Trophoblast cell (in vitro differentiated cells and primary cell): ENCODE measurements around the gene SUMO2.
"Not testable (repeated sequence)": the region's sequence is repeated elsewhere in the genome, so short reads cannot be mapped to it uniquely, and the experiment has no call there.

Experiments used
- DNase-seq, 2 donors: peaks; one replicate each; pipeline ENCODE4 v3.0.0-alpha.2; 2016
- H2AFZ ChIP-seq: 2 replicates; pipeline ENCODE4 v1.6.1; 2013; ENCODE audit warnings: low read length, moderate library complexity, mild to moderate bottlenecking; ENCODE audit not compliant: insufficient read depth, poor library complexity
- H2AK5ac ChIP-seq: 2 replicates; pipeline ENCODE4 v1.6.1; 2013; ENCODE audit warnings: mild to moderate bottlenecking, low read length
- H2BK120ac ChIP-seq: 2 replicates; pipeline ENCODE4 v1.6.1; 2013; ENCODE audit warnings: low read length, mild to moderate bottlenecking, moderate library complexity; ENCODE audit not compliant: insufficient read depth, poor library complexity
- H2BK12ac ChIP-seq: 2 replicates; pipeline ENCODE4 v1.6.1; 2013; ENCODE audit warnings: mild to moderate bottlenecking, low read length, moderate library complexity
- H2BK5ac ChIP-seq: 2 replicates; pipeline ENCODE4 v1.6.1; 2013; ENCODE audit warnings: low read length, low read depth, moderate library complexity, mild to moderate bottlenecking; ENCODE audit not compliant: poor library complexity
- H3K14ac ChIP-seq: 2 replicates; pipeline ENCODE4 v1.6.1; 2013; ENCODE audit warnings: mild to moderate bottlenecking, low read length
- H3K18ac ChIP-seq: 2 replicates; pipeline ENCODE4 v1.6.1; 2013; ENCODE audit warnings: mild to moderate bottlenecking, low read length
- H3K23ac ChIP-seq: 2 replicates; pipeline ENCODE4 v1.6.1; 2013; ENCODE audit warnings: low read length
- H3K27ac ChIP-seq: 2 replicates; pipeline ENCODE4 v1.5.1; 2013; ENCODE audit warnings: low read depth, mild to moderate bottlenecking, inconsistent platforms, low read length, moderate library complexity
- H3K27me3 ChIP-seq: 2 replicates; pipeline ENCODE4 v1.6.1; 2013; ENCODE audit warnings: inconsistent platforms, mild to moderate bottlenecking, low read length, moderate library complexity; ENCODE audit not compliant: insufficient read depth
- H3K36me3 ChIP-seq, 2 experiments: 1 replicate in 1 of 2; 2 replicates in 1 of 2; pipeline ENCODE4 v1.6.1; 2013; ENCODE audit warnings: low read length in 2 of 2, mild to moderate bottlenecking in 2 of 2, moderate library complexity in 1 of 2; ENCODE audit not compliant: insufficient read depth in 2 of 2, control insufficient read depth in 1 of 2
- H3K4ac ChIP-seq: 2 replicates; pipeline ENCODE4 v1.6.1; 2013; ENCODE audit warnings: low read depth, mild to moderate bottlenecking, low read length, moderate library complexity
- H3K4me1 ChIP-seq, 2 experiments: 1 replicate in 1 of 2; 2 replicates in 1 of 2; pipeline ENCODE4 v1.6.1; 2013; ENCODE audit warnings: low read length in 2 of 2, mild to moderate bottlenecking in 2 of 2, moderate library complexity in 1 of 2; ENCODE audit not compliant: insufficient read depth in 2 of 2, control insufficient read depth in 1 of 2
- H3K4me2 ChIP-seq: 2 replicates; pipeline ENCODE4 v1.6.1; 2013; ENCODE audit warnings: inconsistent platforms, mild to moderate bottlenecking, low read length, moderate library complexity
- H3K4me3 ChIP-seq: 2 replicates; pipeline ENCODE4 v1.5.1; 2013; ENCODE audit warnings: mild to moderate bottlenecking, low read depth, low read length, inconsistent platforms
- H3K79me1 ChIP-seq: one replicate; pipeline ENCODE4 v1.6.1; 2013; ENCODE audit warnings: low read length
- H3K79me2 ChIP-seq: 2 replicates; pipeline ENCODE4 v1.6.1; 2013; ENCODE audit warnings: low read length, mild to moderate bottlenecking; ENCODE audit not compliant: control insufficient read depth, insufficient read depth, poor library complexity
- H3K9ac ChIP-seq: 2 replicates; pipeline ENCODE4 v1.6.1; 2013; ENCODE audit warnings: mild to moderate bottlenecking, low read length
- H3K9me3 ChIP-seq: 2 replicates; pipeline ENCODE4 v1.6.1; 2013; ENCODE audit warnings: low read depth, mild to moderate bottlenecking, control low read depth, inconsistent platforms, low read length; ENCODE audit not compliant: insufficient read depth
- H4K12ac ChIP-seq: 2 replicates; pipeline ENCODE4 v1.6.1; 2013; ENCODE audit warnings: low read depth, mild to moderate bottlenecking, low read length, moderate library complexity
- H4K8ac ChIP-seq: 2 replicates; pipeline ENCODE4 v1.6.1; 2013; ENCODE audit warnings: low read depth, mild to moderate bottlenecking, low read length, moderate library complexity
- H4K91ac ChIP-seq: one replicate; pipeline ENCODE4 v1.6.1; 2013; ENCODE audit warnings: low read depth, mild to moderate bottlenecking, low read length, moderate library complexity
- WGBS: extraction: QIAGEN DNeasy Blood & Tissue Kit; methylation state at CpG from one replicate; pipeline ENCODE4 v1.1.7; 2013; ENCODE audit warnings: missing lambda C conversion rate; ENCODE audit not compliant: insufficient read length, insufficient coverage; ENCODE audit errors: extremely low coverage; 5-methylcytosine and 5-hydroxymethylcytosine counted together

Gene SUMO2

GRCh38 chr17:75133001-75133400, 49.8 kb downstream of the SUMO2 start:
- H3K27ac ChIP-seq: no peak overlapping the region
- H2BK120ac ChIP-seq: no peak overlapping the region
- no peak overlapping the region for H4K12ac ChIP-seq
- no peak overlapping the region for H3K23ac ChIP-seq
- peaks cover 11% of the 10 kb centered on the region for H3K79me1 ChIP-seq
- H3K4ac ChIP-seq: no peak overlapping the region
- H4K91ac ChIP-seq: no peak overlapping the region
- no peak overlapping the region for H3K4me2 ChIP-seq
- DNase-seq: no peak
- H3K4me1 ChIP-seq: peaks cover 0 to 6% of the 10 kb centered on the region in 2 experiments
- H2BK12ac ChIP-seq: no peak overlapping the region
- no peak overlapping the region for H3K14ac ChIP-seq
- peak overlapping the region; percentile 31 for H2BK5ac ChIP-seq
- no peaks in the 10 kb centered on the region for H3K27me3 ChIP-seq
- H3K79me2 ChIP-seq: peaks cover 9% of the 10 kb centered on the region
- no peak overlapping the region for H3K4me3 ChIP-seq
- H3K9ac ChIP-seq: no peak overlapping the region
- no peak overlapping the region for H4K8ac ChIP-seq
- H3K9me3 ChIP-seq: no peaks in the 10 kb centered on the region
- H2AK5ac ChIP-seq: no peak overlapping the region
- WGBS: no CpG with 5 or more reads among the region's 3 CpGs
- peaks cover 31 to 34% of the 10 kb centered on the region in 2 experiments for H3K36me3 ChIP-seq
- H2AFZ ChIP-seq: no peak overlapping the region
- H3K18ac ChIP-seq: no peak overlapping the region

- Histone ChIP-seq H4K12ac (peak overlapping the region; percentile 98), H3K36me3 (peaks cover 28 to 29% of the 10 kb centered on the region in 2 experiments), H2BK12ac (peak overlapping the region; percentile 16), H3K9ac (peak overlapping the region; percentile 92), H2BK5ac (peak overlapping the region; percentile 74), H4K91ac (peak overlapping the region; percentile 98), H3K4ac (peak overlapping the region; percentile 94), H3K18ac (peak overlapping the region; percentile 98), H3K4me3 (peak overlapping the region; percentile 87), H2AFZ (peak overlapping the region; percentile 98), H4K8ac (peak overlapping the region; percentile 100), H3K27ac (peak overlapping the region; percentile 91), H2BK120ac (peak overlapping the region; percentile 74), H2AK5ac (peak overlapping the region; percentile 84), H3K14ac (peak overlapping the region; percentile 95), H3K4me2 (peak overlapping the region; percentile 88), H3K79me1 (peaks cover 11% of the 10 kb centered on the region)
- not testable (repeated sequence) for H3K4me1 ChIP-seq, DNase-seq, H3K27me3 ChIP-seq, H3K79me2 ChIP-seq, H3K23ac ChIP-seq, H3K9me3 ChIP-seq
- no CpG with 5 or more reads among the region's 40 CpGs for WGBS
Measured at GRCh38 chr17:75132018-75133000, 50.5 kb downstream of the SUMO2 start.

DNA sequence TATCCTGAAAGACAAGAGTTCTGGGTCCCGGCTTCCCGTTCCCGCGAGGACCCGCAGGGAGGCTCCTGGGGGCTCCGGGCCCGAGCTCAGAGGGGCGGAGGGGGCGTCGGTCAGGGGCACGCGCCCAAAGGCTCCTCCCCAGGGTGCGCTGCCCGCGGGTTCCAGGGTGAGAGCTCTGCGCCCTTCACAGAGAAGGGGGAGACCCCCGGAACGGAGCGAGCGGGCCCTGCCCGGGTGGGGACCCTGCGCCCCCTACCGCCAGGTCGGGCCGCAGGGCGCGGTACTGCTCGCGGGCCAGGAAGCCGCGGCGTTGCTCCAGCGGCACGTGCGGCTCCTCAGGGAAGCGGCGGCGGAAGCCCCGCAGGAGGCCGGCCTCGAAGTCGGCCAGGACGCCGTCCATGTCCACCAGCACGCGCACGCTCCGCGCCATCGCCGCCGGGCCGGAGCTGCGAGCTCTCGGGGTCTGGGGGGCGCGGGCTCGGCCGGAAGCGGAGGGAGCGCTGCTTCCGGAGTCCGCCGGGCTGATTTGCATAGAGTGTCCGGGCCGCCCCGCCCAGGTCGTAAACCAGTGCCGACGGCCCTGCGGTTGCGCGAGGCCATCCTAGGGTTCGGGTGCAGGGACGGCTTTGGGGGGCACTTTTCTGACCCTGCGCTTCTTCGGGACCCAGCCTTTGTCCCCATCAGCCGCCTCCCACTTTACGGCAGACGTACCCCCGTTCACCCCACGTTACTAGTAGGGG, 51.3 kb downstream of the SUMO2 start, which contains the start of gene NT5C:
NT5C (minus strand) TSS at position 465 of the 740 bp plus-strand sequence; CDS start at position 430, 35 bp downstream.
- Histone ChIP-seq H2AK5ac (peak within 1 kb of the TSS; percentile 84), H3K27ac (peak within 1 kb of the TSS; percentile 91), H2BK5ac (peak within 1 kb of the TSS; percentile 74), H3K79me1 (peaks cover 11% of the 10 kb centered on the region), H3K4me3 (peak within 1 kb of the TSS; percentile 87), H3K9ac (peak within 1 kb of the TSS; percentile 92), H3K18ac (peak within 1 kb of the TSS; percentile 98), H4K12ac (peak within 1 kb of the TSS; percentile 98), H4K8ac (peak within 1 kb of the TSS; percentile 100), H3K27me3 (no peaks in the 10 kb centered on the region), H3K23ac (no peak within 1 kb of the TSS), H2AFZ (peak within 1 kb of the TSS; percentile 98), H3K36me3 (peaks cover 25 to 26% of the 10 kb centered on the region in 2 experiments), H4K91ac (peak within 1 kb of the TSS; percentile 98), H3K4me2 (peak within 1 kb of the TSS; percentile 88), H2BK12ac (peak within 1 kb of the TSS; percentile 16), H2BK120ac (peak within 1 kb of the TSS; percentile 74), H3K79me2 (peaks cover 9% of the 10 kb centered on the region), H3K9me3 (no peaks in the 10 kb centered on the region), H3K4ac (peak within 1 kb of the TSS; percentile 94), H3K4me1 (peaks cover 0 to 6% of the 10 kb centered on the region in 2 experiments), H3K14ac (peak within 1 kb of the TSS; percentile 95)
- peak; percentile 49 to 67 for DNase-seq
- no CpG with 5 or more reads among the region's 82 CpGs for WGBS

DNA sequence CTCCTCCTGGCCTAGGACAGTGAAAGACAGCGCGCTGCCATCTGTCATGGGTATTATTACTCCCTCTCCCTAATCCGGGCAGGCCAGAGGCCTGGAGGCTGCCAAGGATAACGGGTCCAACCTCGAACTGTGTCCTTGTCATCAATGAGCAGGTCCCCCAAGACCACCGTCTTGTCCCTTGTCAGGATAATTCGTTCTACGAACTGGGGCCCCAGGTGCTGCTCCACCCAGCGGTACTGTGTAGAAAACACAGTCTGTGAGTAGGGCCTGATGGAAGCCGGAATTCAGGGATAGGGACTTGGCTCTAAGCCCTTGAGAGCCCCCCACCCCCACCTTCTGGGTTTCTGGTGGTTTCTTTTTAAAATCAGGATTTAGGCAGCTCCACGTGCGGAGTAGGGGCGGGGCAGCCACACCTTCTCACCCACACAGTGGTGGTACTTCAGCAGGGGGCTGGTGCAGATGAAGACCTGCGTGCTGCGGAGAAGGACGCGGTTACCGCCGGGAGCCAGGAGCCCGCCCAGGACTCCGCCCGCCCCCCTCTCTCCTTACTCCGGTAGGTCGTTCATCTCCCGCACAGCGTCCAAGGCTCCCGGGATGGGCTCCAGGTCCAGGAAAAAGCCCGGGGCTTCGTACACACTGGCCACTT, 52.0 kb downstream of the SUMO2 start:
- H3K9ac ChIP-seq: peak overlapping the region; percentile 92
- peak in 1 of 2 donors; percentile 63 for DNase-seq
- H3K18ac ChIP-seq: peak overlapping the region; percentile 93
- H2BK120ac ChIP-seq: peak overlapping the region; percentile 59
- peaks cover 23 to 24% of the 10 kb centered on the region in 2 experiments for H3K36me3 ChIP-seq
- H3K14ac ChIP-seq: peak overlapping the region; percentile 88
- peak overlapping the region; percentile 52 for H4K91ac ChIP-seq
- H3K4me1 ChIP-seq: peaks cover 0 to 6% of the 10 kb centered on the region in 2 experiments
- H3K27ac ChIP-seq: peak overlapping the region; percentile 91
- H2BK5ac ChIP-seq: peak overlapping the region; percentile 71
- peak overlapping the region; percentile 75 for H3K4ac ChIP-seq
- H3K4me2 ChIP-seq: peak overlapping the region; percentile 88
- peaks cover 9% of the 10 kb centered on the region for H3K79me2 ChIP-seq
- peak overlapping the region; percentile 71 for H2AFZ ChIP-seq
- peaks cover 11% of the 10 kb centered on the region for H3K79me1 ChIP-seq
- peak overlapping the region; percentile 87 for H3K4me3 ChIP-seq
- peak overlapping the region; percentile 100 for H4K8ac ChIP-seq
- WGBS: no CpG with 5 or more reads among the region's 29 CpGs
- H2AK5ac ChIP-seq: no peak overlapping the region
- no peak overlapping the region for H2BK12ac ChIP-seq
- H3K9me3 ChIP-seq: no peaks in the 10 kb centered on the region
- no peaks in the 10 kb centered on the region for H3K27me3 ChIP-seq
- peak overlapping the region; percentile 98 for H4K12ac ChIP-seq
- H3K23ac ChIP-seq: no peak overlapping the region
